NCI-H446 treated with DMSO at 0.1 percent for 48 hours (cell line): ENCODE results near the gene RFT1.

Experiments used
- DNase-seq: peaks from one replicate; lab custom pipeline; 2025; lab: John Stamatoyannopoulos, UW

RFT1 gene

DNA sequence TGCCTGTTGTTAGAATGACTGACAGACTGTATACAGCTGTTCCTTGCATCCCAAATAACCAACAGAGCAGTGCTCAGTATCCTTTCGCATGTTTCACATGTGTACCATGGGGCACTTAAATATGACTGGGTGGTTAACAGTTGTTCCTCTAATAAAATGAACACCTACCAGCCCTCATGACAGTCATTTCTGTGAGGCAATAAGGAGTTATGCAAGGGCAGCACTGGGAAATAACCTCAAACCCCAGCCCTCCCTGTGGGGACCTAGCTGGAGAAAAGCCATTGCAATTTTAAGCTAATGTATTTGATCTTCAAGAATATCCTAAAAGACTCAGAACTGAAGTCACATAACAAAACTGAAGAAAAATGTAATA lies 7.3 kb downstream of the RFT1 start:
- DNase-seq, result no peak

DNA sequence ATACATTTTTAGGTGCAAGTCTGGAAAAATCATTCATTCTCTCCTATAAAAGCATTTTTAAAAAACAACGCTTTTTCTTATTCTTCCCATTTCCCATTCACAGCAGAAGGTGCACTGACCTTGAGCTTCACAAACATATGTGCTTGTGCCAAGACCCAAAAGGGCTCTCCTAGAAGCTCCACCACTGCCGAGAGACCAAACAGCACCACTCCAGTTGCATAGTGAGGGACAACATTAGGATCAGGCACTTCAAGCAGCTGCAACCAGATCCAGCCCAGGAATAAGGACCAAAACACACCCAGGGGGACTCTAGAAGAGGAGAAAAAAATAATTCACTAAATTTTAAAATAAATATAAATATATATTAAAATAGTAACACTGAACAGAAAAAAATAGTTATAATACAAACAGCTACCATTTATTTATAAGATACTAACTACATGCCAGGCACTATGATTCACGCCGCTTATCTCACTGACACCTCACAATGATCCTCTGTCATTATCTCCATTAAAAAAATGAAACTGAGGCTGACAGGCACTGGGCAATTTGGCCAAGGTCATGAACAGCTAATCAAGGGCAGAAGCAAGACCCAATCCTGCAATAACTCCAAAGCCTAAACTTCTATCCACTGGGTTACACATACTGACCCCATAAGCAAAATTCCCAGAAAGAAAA lies 7.8 kb downstream of the RFT1 start:
- DNase-seq, result no peak

DNA sequence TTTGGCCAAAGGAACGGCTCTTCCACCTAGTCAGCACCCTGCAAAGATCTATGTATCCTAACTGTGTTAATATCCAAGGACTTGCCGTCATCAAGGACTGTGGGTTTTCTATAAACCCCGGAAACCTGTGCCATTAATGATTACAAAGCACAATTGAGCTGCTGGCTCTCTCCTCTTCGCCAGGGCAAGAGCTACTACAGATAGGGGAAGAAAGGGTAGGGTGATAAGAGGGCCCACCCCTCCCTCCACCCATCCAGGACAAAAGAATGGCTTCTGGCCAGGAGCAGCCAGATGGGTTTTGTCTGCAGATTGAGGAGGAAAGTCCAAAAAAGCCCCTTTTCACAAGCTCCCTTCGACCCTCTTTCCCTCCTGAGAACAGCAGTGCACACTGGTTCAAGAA lies 9.9 kb downstream of the RFT1 start:
- no peak for DNase-seq

DNA sequence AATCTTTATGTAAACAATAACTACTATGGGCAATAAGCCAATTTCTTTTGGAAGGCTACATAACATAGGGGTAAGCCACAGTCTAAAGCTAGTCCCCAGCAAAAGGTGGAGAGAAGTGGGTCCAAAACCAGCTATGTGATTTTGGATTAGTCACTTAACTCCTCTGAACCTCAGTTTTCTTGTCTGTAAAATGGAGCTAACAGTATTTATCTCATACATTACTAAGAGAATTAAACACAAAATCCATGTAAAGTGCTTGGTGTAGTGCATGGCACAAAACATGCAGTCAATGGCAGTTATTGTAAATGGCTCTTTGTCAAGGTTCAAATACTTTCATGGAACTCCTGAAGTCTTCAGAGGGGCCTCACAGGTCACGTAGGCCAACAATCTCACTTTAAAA lies 13.3 kb downstream of the RFT1 start:
- no peak for DNase-seq

DNA sequence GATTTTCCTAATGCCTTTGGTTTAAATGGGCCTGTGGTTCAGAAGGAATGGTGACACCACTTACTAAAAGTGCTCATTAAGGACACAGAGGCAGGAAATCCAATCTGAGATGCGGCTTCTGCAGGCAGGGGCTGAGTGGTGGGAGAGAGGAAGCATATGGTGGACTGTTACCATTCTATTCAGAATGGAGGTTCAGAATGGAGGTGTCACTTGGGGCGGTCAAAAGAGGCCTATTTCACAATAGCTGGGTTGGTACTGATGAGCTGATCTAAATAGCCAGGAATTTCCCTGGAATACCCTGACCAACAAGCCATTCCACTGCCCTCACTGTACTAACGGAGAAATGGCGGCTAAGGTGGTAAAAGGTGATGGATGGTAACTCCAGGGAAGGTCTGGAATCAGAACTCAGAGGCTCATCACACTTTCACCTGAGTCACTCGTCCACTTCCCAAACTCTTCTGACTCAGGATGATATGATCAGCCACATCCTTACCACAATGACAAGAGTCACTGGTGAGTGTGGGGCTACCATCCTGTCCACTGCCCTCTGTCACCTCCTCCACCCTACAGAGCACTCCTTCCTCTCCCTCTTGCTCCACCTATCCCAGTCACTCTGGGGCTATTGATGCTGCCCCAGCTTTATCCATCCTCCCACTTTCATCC lies 15.7 kb downstream of the RFT1 start:
- DNase-seq, result no peak

DNA sequence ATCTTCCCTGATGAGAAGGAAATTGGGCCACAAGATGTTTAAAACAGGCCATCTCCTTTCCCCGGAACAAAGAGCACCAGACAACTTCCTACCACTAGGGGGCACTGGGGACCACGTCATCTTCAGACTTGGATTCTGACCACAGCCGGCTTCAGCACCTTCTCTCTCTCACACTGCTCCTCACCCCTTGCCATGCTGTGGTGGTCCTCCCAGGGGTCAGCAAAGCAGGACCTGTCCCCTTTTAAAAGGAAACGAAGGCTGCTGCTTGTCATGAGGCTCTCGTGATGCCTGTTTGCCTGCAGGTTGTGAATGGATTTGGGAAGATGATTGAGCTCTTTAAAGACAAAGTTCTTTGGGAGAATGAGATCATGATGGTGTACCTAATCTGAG lies 16.2 kb downstream of the RFT1 start:
- DNase-seq, result no peak

DNA sequence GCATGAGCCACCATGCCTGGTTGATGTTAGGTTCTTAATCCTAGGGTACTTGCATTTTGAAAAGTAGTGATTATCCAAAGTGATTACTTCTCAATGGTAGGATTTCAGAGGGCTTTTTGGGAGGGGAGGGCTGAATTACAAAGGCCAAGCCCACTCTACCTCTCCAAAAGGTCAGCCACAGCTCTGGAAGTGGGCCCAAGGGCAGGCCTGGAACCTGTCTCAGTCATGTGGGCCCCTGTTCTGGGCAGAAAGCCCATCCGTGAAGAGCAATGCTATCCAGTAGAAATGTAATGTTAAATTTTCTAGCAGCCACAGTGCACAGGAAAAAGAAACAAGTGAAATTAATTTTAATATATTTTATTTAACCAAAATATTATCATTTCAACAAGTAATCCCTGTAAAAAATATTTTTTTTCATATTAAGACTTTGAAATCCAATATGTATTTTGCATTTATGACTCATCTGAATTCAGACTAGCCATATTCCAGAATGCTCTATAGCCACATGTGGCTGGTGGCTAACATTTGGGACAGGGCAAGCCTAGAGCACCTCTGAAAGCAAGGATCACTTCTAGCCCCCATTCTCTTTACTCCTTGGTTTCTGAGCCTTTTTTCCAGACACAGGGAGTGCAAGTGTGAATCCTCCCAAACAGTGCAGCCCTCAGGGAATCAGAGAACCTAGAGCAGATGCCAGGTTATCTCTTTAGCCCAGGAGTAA lies 16.8 kb downstream of the RFT1 start:
- DNase-seq, result no peak

DNA sequence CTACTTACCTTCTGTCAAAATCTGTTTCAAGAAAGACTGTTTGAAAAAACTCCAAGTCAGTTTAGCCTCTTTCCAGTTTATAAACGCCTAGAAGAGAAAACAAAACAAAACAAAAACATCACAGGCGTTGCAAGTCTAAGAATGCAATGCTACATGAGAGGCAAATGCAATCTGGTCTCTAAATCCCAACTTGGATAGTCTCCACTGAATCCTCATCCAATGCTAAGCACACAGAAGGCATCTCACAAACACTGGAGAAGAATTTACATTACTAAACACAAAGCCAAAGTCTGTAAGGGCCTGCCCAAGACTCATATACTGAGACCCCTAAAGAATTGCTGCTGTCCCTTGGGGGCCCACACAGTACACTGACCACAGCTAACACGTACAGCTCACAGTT lies 18.4 kb downstream of the RFT1 start:
- DNase-seq, result no peak

DNA sequence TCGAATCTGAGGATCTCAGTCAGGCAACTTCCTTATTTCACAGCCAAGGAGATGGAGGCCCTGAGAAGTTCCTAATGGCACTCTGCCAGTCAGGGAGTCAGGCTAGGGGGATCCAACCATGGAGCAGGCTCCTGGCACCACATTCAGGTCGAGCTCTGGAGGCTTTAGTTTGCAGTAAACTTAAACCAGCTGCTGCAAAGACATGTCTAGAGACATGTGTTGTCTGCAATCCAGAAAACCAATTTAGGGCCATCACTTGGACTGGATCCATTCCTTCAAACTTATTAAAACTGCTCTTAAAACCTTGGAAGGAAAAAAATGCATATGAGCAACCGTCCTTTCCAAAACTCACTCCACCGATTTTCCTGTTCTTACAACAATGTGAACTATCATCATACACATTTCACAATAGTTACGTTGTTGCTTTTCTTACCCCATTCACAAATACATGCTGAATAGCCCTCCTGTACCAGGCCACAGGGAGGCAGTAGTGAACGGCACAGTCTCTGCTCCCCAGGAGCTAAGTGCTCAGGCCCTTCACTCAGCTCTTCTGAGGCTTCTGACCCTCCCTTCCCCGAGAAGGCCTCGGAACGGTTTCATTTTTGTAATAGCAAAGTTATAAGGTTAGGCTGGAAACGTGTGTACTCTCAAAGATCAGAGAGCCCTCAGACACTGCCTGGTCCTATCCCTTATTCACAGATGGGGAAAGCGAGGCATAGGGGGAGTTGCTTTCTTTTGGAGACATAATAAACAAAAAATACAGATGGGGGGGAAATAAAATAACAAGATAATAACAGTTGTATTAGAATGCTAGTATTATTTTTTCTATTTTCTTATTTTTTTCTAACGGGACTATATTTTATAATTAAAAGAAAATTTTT lies 20.1 kb downstream of the RFT1 start:
- no peak for DNase-seq

DNA sequence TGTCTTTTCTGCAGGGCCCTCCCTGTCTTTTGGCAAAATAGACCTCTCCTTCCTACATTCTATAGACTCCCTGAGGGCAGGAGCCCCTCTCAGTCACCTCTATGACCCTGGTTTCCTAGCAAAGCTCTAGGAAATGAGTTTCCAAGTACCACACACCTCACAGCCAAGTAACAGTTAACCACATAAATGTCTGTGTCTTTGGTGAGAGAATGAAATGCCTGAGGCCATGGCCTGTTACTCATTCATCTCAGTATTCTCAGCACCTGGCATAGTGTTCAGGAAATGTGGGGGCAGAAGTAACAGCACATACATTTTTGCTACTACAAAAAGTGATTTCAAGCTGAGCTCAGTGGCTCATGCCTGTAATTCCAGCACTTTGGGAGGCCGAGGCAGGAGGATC lies 21.0 kb downstream of the RFT1 start:
- DNase-seq, result no peak

DNA sequence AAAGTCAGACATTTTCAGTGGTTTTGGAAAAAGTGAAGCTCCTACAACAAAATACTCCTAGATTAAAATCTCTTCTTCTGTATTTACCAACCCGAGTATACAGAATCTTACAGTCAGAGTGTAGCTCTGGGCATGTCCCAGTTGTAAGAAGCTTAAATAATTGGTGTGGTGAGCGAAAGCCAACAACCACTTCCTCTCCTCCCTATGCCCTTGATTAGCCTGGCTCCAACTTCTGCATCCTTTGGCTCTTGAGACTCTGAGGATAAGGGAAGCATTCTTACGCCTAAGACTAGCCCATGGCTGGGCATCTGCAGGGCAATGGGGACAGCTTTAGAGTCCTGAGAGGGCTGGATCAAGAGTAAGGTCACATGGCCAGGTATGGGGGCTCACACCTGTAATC lies 25.5 kb downstream of the RFT1 start:
- no peak for DNase-seq

DNA sequence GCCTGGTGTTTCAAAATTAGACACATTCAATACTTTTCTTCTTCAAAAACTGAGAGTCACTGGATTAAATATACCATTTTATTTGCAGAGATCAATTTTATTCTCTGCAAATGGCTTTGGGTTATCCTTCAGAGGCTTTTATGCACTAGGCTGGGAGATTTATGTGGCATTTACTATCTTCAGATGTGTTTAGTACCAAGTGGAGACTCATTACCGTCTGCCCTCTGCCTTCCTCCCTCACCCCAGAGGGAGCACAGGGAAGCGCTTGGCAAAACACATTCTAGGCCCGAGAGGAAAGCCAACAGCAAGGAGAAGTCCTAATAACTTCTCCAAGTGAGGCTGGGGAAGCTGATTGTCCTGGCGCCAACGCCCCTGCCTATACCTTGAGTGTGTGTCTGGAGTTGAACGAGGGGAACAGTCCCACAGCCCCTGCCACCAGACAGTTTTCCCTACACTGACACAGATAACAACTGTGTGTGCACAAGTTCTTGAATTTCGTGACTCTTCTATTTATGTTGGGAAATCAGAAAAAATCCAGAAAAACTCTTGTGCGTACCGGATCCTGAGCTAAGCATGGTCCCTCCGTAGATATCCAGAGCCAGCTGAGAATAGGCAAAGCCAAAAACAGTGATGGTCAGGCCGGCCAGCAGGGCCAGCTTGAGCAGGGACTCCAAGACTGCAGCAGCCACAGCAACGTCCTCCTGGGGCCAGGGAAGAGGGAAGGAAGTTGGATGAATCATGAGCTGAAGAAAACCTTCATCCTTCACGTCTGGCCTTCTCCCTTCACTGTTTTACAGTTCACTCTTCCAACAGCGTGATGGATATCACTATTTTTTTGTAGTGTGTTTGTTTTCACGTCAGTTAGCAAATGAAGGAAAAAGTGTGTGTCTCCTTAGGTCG lies 26.6 kb downstream of the RFT1 start:
- no peak for DNase-seq

DNA sequence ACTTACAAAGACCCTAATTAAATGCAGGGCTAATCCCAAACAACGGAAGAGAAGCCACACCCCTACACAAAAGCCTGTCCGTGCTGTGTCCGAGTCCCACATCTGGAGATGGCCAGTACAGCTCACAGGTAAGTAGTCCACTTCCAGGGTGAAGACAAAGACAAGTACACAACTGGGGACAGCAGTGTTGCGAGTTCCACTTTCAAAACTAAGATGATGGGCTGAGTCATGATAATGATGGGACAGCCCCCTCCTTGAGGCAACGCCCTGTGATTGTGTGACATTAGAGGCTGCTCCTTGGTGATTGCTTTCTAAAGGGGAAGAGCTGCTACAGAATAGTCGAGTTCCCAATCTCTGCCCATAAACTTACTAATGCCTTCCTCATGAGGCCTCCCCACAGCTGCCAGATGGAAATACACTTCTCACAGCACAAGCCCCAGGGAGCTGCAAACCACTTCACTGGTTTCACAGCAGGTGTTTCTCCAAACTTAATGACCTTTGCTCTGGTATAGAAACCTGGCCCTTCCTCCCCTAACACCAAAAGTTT lies 27.6 kb downstream of the RFT1 start:
- no peak for DNase-seq

DNA sequence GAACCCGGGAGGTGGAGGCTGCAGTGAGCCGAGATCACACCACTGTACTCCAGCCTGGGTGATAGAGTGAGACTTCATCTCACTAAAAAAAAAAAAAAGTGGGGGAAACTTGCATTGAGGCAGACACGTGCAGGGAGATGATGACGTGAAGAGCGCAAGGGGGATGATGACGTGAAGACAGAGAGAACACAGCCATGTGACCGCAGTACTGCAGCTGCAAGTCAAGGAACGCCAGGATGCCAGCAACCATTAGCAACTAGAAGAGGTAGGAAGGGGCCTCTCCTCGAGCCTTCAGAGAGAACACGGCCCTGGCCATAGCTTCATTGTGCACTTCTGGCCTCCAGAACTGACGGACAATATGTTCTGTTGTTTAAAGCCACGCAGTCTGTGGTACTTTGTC lies 28.3 kb downstream of the RFT1 start:
- DNase-seq, result no peak

DNA sequence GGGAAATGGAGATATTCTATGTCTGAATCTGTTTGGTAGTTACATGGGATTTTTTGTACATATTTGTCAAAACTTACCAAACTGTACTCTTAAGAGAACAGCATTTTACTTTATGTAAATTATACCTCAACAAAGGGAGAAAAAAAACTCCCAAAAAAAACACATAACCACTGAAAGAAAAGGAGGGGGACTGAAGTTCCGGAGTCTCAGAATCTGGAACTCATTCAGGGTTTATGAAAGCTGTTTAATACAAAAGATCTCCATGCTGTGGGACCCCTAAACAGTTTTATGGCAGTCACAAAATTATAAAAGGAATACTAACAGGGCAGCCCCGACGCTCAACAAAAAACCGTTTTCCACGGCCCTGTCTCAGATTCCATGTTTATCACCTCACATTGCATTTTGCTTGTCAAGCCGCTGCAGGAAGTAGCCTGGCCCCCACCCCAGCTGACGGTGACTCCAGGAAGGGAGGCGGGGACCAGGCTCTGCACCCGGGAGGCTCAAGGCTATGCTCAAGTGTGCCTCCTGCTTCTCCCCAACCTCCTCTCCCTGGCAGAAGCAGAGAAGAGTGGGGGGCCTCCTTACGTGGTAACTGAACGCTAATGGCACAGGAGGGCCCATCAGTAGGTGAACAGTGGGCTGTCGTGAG lies 29.3 kb downstream of the RFT1 start:
- DNase-seq, result no peak

DNA sequence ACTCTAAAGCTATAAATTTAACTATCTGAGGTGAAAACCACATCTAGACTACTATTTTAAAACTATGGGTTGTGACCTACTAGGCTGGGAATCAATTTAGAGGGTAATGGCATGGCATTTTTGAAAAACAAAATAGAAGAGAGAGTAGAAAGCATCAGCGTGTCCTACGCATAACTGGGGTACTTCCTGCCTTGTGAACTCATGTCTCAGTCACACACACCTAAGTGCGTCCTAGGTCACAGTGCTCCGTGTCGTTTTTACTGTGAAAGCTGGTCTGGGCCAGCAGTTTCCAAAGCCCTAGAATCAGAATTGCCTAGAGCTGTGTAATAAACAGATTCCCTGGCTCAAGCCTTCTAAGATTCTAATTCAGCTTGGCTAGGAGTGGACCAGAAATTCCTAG lies 32.3 kb downstream of the RFT1 start:
- no peak for DNase-seq

DNA sequence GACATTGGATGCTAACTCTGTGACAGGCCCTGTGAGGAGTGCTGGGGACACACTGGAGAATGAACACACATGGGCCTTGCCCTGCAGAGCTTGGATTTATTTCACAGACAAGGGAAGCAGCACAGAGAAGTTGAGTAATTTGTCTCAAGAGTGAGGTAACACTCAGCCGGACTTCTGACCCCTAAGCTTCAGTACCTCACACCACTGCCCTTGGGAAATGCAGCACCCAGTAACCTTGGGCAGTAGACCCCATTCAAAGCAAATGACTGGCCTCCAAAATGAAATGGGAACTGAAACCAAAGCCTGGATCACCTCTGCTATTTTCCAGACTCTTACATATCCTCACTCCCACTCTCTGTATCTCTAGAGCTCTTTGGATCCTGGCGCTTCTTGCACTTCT lies 37.3 kb downstream of the RFT1 start:
- no peak for DNase-seq

DNA sequence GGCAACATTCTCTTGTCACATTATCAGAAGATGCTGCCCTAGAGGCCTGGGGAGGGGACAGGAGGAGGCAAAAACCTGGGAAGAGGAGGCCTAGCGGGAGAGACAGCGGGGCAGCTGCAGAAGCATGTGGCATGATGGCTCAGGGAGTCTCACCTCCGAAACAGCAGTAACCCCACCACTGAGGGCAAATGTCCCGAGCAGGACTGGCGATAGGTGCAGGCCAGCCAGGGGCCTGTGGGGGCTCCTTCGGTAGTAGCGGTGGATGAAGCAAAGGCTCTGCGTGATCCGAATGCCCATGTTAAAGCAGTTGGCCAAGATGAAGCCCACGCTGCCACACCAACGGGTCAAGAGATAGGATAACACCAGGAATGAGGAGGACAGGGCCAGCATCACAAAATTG lies 38.0 kb downstream of the RFT1 start:
- DNase-seq, result no peak

DNA sequence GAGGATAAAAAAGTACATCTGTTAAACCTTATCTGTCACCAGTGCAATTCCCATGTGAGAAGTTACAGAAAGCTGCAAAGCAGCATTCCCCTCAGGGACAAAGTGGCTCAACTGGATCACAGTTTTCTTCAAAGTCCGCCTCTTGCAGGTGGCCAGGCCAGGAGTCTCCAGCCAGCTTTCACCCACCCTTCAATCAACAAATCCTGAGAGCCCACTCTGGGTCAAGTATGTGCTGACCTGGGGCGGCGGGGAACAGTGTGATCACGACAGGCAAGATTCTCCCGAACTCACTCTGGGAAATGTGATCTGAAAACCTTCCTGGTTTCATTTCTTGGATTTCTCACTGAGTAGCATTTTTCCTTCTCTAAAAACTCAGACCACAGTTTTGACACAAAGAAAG lies 39.2 kb downstream of the RFT1 start:
- no peak for DNase-seq

DNA sequence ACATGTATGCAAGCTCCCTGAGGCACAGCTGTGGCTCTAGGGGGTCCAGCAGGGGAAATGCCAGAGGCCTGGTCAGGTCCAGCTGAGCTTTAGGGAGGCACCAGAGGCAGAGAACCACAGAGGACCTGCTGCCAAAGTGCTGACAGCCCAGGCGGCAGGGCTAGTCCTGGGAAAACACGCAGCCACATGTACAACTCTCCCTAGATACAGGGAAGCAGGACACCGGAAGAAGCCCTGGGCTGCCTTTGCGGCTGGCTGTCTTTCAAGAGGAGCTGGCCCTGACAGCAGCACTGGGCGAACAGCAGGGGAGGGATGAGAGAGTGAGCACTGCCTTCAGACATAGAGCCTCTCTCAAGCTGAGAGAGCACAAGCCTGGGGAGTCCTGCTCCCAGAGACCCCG lies 40.7 kb downstream of the RFT1 start:
- DNase-seq, result no peak

DNA sequence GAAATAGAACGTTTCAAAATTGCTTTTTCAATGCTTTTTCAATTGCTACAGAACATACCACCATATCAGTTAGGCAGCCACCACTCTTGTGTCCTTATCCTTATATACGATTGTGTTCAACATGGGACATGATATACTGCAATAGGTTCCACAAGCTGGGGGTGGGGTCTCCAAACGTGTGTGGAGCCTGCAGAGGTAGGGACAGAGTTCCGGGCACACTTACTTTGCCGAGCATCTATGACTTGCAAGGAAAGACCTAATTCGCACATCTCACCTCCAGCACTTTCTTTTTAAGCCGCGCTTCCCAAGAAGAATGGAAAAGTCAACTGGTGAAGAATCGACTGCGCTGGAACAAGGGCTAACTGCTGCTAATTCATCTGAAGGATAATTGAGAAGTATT lies 44.8 kb downstream of the RFT1 start:
- DNase-seq, result no peak
